ENCODE results near the gene HOXB3. TPM values are rescaled to one million over a fixed set of nuclear protein-coding genes. Genes with fewer than 3 reads are reported as not detected.
A peak's percentile ranks its signal among the peaks of the same experiment; 100 is the strongest.

The HOXB3 gene
- total RNA-seq, 1 donor from 2014 or later = 0.57 TPM

DNA sequence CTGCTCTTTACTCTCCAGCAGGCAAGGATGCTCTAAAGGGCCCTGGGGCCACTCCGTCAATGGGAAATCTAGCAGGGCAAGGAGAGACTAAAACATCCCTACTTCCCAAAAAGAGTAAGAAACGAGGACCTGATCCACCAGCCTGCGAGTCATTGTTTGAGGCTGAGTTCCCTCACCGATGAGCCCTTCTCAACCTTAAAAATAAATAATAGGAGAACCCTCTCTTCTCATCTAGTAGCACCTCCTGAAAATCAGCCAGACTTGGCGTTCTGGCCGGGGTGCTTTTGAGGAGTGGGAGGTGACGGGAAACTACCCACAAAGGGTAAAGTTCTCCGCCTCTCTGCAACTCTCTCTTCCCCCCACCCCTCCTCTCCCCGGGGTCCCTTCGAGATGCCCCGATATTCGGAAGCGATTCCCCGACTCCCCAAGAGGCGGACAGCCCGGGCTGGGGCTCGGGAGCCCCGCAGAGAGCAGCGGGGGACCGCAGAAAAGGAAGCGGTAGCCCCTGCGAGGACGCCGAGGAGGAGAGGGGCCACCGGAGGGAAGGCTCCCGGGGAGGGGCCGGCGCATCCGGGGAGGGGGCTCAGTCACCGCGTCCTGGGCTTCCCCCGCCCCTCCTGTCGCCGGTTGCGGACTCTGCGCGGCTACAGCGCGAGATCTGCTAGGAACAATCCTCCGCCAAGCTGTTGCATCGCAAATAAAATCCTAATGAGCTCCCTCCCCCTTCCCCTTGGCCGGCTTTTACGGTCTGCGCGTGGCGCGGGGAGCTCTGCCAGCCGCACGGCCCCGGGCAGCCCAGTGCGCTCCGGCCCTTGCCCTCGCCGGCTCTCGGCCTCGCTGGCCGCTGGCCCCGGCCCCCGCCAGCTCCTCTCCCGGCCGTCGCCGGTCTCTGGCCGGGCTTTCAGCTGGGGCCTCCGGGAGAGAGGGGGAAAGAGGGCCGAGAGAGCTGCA lies 34.8 kb upstream of the HOXB3 start:
- TF ChIP-seq, protein P1, sequence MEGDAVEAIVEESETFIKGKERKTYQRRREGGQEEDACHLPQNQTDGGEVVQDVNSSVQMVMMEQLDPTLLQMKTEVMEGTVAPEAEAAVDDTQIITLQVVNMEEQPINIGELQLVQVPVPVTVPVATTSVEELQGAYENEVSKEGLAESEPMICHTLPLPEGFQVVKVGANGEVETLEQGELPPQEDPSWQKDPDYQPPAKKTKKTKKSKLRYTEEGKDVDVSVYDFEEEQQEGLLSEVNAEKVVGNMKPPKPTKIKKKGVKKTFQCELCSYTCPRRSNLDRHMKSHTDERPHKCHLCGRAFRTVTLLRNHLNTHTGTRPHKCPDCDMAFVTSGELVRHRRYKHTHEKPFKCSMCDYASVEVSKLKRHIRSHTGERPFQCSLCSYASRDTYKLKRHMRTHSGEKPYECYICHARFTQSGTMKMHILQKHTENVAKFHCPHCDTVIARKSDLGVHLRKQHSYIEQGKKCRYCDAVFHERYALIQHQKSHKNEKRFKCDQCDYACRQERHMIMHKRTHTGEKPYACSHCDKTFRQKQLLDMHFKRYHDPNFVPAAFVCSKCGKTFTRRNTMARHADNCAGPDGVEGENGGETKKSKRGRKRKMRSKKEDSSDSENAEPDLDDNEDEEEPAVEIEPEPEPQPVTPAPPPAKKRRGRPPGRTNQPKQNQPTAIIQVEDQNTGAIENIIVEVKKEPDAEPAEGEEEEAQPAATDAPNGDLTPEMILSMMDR (IDR thresholded peaks at IDR 0.05) = no peak
- no peaks in the 10 kb centered on the region for H3K9me3 Mint-ChIP-seq (ENCODE audit: low read depth)
- H3K4me1 Mint-ChIP-seq (ENCODE audit: low read depth) = peaks cover 8% of the 10 kb centered on the region
- H3K27ac Mint-ChIP-seq (ENCODE audit: unreplicated experiment) = no peak overlapping the region
- DNase-seq (ENCODE audit: low spot score) = no peak
- peaks cover 5% of the 10 kb centered on the region for H3K36me3 Mint-ChIP-seq (ENCODE audit: low read depth)
- peak overlapping the region; percentile 65 for H3K4me3 Mint-ChIP-seq (ENCODE audit: unreplicated experiment)
- H3K27me3 Mint-ChIP-seq (ENCODE audit: low read depth) = peaks cover 82% of the 10 kb centered on the region

DNA sequence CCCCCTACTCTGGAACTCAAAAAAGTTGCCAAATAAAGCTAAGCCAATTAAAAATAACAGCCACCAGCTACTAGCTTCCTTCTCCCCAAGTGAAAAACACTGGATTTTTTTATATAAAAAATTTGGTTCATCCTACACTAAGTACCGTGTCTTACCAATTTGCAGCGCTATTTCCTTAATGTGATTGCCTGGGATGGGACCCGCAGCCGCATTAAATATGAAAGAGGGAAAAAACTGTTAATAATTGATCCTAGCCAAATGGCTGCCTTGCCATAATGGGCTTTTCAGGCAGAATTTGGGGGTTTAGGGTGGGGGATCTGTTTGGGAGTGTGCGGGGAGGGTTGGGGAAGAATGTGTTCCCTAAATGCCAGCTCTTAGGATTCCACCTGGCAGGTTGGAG lies 34.1 kb upstream of the HOXB3 start:
- DNase-seq (ENCODE audit: low spot score) = no peak
- Mint-ChIP-seq H3K4me1 (ENCODE audit: low read depth) (peaks cover 8% of the 10 kb centered on the region), H3K27me3 (ENCODE audit: low read depth) (peaks cover 81% of the 10 kb centered on the region), H3K4me3 (ENCODE audit: unreplicated experiment) (no peak overlapping the region), H3K36me3 (ENCODE audit: low read depth) (peaks cover 5% of the 10 kb centered on the region), H3K27ac (ENCODE audit: unreplicated experiment) (no peak overlapping the region), H3K9me3 (ENCODE audit: low read depth) (no peaks in the 10 kb centered on the region)
- TF ChIP-seq, protein P1 (IDR thresholded peaks at IDR 0.05) = no peak

DNA sequence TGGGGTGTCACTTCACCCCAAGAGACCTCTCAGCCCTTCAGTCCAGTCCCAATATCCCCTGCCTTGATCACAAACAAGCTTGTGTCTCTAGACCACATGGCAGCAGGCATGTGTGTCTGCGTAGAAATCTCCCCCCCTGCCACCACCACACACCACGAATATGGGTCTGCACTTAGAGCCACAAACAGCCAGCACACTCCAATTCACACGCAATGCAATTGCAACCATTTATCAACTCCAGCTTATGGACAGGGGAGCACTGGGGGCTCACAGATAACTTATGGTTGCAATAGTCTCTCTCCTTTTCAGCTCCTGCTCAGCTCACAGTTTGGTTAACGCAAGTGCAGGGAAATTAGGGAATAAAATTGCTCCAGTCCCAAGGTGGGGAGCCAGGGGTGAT lies 33.5 kb upstream of the HOXB3 start:
- peaks cover 81% of the 10 kb centered on the region for H3K27me3 Mint-ChIP-seq (ENCODE audit: low read depth)

DNA sequence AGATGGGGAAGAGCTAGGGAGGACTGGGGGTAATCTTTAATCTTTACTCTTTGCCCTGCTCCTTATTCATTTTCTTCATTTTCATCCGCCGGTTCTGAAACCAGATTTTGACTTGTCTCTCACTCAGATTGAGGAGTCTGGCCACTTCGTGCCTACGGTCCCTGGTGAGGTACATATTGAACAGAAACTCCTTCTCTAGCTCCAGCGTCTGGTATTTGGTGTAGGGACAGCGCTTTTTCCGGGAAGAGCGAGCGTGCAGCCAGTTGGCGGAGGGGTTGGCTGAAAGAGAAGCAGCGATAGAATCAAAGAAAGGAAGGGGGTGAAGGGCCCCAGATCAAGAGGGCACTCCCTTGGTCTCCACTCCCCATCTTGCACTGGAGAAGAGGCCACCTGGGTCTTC lies 32.8 kb upstream of the HOXB3 start:
- H3K9me3 Mint-ChIP-seq (ENCODE audit: low read depth) = no peaks in the 10 kb centered on the region
- H3K27me3 Mint-ChIP-seq (ENCODE audit: low read depth) = peaks cover 80% of the 10 kb centered on the region
- no peak overlapping the region for H3K4me3 Mint-ChIP-seq (ENCODE audit: unreplicated experiment)
- H3K4me1 Mint-ChIP-seq (ENCODE audit: low read depth) = peaks cover 15% of the 10 kb centered on the region
- H3K36me3 Mint-ChIP-seq (ENCODE audit: low read depth) = peaks cover 5% of the 10 kb centered on the region
- DNase-seq (ENCODE audit: low spot score) = no peak
- H3K27ac Mint-ChIP-seq (ENCODE audit: unreplicated experiment) = no peak overlapping the region
- TF ChIP-seq, protein P1 (IDR thresholded peaks at IDR 0.05) = no peak

More for the DNA sequence above, 33.5 kb upstream of the HOXB3 start:
- TF ChIP-seq, protein P1 (IDR thresholded peaks at IDR 0.05) = no peak
- Mint-ChIP-seq H3K36me3 (ENCODE audit: low read depth) (peaks cover 5% of the 10 kb centered on the region), H3K4me3 (ENCODE audit: unreplicated experiment) (no peak overlapping the region), H3K27ac (ENCODE audit: unreplicated experiment) (no peak overlapping the region), H3K4me1 (ENCODE audit: low read depth) (peaks cover 10% of the 10 kb centered on the region), H3K9me3 (ENCODE audit: low read depth) (no peaks in the 10 kb centered on the region)
- DNase-seq (ENCODE audit: low spot score) = no peak

DNA sequence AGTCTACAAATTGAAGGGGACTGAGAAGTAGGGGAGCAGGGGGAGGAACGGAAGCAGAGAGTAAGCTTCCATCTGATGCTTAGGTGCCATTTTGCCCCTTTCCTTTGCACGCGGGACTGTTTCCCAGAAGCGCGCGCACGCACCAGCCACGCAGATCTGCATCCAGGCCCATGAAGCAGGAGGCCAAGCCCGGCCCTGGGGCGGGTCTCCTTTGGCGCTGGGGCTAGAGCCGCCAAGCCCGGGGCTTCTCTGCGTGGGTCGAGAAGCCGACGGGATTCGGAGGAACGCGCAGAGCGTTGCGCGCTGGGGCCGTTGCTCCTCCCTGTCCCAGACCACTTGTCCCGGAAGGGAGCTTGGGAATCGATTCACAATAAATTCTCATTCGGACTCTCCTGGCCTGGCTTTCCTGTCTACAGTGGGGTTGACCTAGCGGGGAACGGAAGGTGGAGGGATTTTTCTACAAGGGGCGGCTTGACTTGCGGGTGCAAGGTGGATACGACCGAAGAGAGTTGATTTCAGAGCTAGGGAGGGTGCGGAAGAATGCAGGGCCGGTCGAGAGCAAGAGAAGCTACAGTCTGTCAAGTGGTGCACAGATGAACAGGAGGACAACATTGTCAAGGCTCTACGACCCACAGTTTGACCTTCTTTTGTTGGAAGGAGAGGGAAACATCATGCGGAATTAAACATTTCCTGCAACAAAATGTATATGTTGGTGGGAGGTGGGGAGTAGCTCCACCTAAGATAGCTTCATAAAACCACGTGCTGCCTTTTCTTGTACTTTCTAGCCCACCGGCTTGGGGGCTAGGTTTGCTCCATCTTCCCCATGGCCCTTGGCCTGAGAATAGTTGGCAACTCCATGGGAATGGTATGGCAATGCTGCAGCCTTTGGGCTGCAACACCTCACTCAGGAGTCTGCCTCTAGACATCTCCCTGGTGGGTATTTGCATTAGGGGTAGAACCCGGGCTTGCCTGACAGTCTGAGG lies 31.7 kb upstream of the HOXB3 start:
- Mint-ChIP-seq H3K27ac (ENCODE audit: unreplicated experiment) (no peak overlapping the region), H3K4me1 (ENCODE audit: low read depth) (peaks cover 15% of the 10 kb centered on the region), H3K4me3 (ENCODE audit: unreplicated experiment) (no peak overlapping the region), H3K27me3 (ENCODE audit: low read depth) (peaks cover 81% of the 10 kb centered on the region), H3K36me3 (ENCODE audit: low read depth) (peaks cover 5% of the 10 kb centered on the region), H3K9me3 (ENCODE audit: low read depth) (no peaks in the 10 kb centered on the region)
- no peak for DNase-seq (ENCODE audit: low spot score)
- TF ChIP-seq, protein P1 (IDR thresholded peaks at IDR 0.05) = no peak
